Measurements from ENCODE around the gene AKT2.

DNA sequence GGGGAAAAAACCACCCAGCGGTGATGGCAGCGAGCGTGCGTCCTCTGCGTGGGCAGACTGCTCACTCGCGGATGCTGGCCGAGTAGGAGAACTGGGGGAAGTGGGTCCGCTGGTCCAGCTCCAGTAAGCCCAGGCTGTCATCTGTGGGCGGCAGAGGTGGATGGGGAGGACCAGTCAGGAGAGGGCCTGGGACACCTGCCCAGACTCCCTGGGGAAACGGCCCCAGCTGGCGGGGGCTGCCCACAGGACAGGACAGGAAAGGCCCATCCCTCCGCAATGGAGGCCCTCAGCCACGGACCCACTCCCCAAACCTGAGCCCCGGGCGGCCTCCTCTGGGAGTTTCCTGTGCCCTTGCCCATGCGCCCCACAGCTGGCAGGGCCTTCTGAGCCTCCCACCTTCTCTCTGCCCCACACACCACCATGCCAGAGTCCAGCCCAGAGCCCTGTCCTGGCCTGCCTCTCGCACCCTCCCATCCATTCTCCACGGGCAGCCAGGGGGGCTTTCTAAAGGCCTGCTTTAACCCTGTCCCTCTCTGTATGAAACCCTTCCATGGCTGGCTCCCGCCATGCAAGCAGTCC lies 51.2 kb downstream of the AKT2 start:
- TF ChIP-seq, protein P1, sequence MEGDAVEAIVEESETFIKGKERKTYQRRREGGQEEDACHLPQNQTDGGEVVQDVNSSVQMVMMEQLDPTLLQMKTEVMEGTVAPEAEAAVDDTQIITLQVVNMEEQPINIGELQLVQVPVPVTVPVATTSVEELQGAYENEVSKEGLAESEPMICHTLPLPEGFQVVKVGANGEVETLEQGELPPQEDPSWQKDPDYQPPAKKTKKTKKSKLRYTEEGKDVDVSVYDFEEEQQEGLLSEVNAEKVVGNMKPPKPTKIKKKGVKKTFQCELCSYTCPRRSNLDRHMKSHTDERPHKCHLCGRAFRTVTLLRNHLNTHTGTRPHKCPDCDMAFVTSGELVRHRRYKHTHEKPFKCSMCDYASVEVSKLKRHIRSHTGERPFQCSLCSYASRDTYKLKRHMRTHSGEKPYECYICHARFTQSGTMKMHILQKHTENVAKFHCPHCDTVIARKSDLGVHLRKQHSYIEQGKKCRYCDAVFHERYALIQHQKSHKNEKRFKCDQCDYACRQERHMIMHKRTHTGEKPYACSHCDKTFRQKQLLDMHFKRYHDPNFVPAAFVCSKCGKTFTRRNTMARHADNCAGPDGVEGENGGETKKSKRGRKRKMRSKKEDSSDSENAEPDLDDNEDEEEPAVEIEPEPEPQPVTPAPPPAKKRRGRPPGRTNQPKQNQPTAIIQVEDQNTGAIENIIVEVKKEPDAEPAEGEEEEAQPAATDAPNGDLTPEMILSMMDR (IDR thresholded peaks at IDR 0.05): no peak
- no peak for TF ChIP-seq POLR2A (IDR thresholded peaks at IDR 0.05)

Data from adrenal gland (tissue), 5 donors.